GM21381 (cell line): ENCODE data around the gene DNMT3B.

Source experiments
- ATAC-seq: cut with Tn5 transposase; IDR thresholded peaks from one replicate; pipeline ENCODE4 v1.9.1; 2021; ENCODE audit warnings: mild to moderate bottlenecking, moderate library complexity; ENCODE audit not compliant: unreplicated experiment

The DNMT3B gene

DNA sequence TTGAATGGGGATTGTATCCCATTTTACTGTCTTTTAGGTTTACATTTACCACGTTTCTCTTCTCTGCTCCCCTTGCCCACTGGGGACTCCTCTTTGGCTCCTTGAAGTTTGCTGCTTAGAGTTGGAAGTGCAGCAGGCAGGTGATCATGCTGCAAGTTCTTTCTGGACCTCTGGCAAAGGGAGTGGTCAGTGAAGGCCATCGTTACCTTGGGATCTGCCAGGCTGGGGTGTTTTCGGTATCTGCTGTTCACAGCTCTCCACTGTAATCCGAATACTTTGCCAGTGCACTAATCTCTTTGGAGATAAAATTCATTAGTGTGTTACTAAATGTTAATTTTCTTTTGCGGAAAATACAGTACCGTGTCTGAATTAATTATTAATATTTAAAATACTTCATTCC is 87.4 kb downstream of the DNMT3B start:
- no peak for ATAC-seq

DNA sequence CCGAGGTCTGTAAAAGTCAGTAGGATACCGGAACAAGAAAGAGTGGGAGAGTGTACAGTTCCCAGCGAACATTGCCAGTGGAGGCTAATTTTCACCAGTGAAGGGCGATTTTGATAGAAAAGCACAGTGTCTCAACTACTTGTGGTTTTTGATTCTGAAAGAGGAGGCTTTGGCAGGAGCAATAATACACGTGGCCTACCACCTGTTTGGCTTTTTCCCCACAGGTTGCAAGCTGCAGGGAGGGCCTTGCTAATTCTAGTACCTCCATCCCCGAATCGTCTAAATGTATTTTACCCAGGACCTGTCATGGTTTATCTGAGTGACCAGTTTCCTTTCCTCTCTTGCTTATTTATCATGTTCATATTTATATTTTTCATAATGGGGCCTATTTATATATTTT is 93.2 kb downstream of the DNMT3B start:
- no peak for ATAC-seq

GRCh38 chr20:32858189-32858588 is 96.0 kb downstream of the DNMT3B start:
- no peak for ATAC-seq
